Sigmoid colon (tissue), 4 donors: ENCODE results near the gene MUC5AC.

Experiments
- EP300 ChIP-seq, 4 donors: sonication (generic); formaldehyde crosslinking; IDR thresholded peaks; one replicate each; pipeline ENCODE4 v1.6.1; 2017; ENCODE audit warnings: antibody characterized with exemption in 4 of 4
- POLR2A ChIP-seq, 2 donors: fragments of 450-650 bp; IDR thresholded peaks; one replicate each; pipeline ENCODE4 v1.6.1; 2016; ENCODE audit warnings: antibody characterized with exemption in 2 of 2, mild to moderate bottlenecking in 2 of 2, moderate library complexity in 2 of 2
- POLR2AphosphoS5 ChIP-seq, 4 donors: sonication (generic); formaldehyde crosslinking; IDR thresholded peaks; one replicate each; pipeline ENCODE4 v1.6.1; 2017; ENCODE audit warnings: antibody characterized with exemption in 4 of 4
- TF ChIP-seq, protein P1 (sequence below), 4 experiments: fragments of 450-650 bp in 3 of 4; fragments of 200-600 bp in 1 of 4; IDR thresholded peaks; one replicate each; pipeline ENCODE4 v1.5.1; 2016 to 2019; ENCODE audit warnings: antibody characterized with exemption in 4 of 4, mild to moderate bottlenecking in 3 of 4, moderate library complexity in 2 of 4

DNA sequence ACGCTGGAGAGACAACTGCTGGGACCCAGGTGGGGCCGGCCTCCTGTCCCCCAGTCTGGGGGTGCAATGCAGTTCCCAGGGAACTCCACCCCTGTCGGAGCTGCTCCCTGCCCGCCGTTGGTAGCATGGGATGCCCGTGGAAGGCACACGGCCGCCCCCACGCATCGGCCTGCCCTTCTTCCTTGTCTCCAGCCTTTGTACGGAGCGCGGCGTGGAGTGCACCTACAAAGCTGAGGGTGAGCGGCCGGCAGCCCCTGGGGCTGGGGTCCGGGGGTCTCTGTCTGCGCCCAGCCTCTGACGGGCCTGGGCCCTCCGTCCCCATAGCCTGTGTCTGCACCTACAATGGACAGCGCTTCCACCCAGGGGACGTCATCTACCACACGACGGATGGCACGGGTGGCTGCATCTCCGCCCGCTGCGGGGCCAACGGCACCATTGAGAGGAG is 23.2 kb downstream of the MUC5AC start:
- TF ChIP-seq, protein P1, sequence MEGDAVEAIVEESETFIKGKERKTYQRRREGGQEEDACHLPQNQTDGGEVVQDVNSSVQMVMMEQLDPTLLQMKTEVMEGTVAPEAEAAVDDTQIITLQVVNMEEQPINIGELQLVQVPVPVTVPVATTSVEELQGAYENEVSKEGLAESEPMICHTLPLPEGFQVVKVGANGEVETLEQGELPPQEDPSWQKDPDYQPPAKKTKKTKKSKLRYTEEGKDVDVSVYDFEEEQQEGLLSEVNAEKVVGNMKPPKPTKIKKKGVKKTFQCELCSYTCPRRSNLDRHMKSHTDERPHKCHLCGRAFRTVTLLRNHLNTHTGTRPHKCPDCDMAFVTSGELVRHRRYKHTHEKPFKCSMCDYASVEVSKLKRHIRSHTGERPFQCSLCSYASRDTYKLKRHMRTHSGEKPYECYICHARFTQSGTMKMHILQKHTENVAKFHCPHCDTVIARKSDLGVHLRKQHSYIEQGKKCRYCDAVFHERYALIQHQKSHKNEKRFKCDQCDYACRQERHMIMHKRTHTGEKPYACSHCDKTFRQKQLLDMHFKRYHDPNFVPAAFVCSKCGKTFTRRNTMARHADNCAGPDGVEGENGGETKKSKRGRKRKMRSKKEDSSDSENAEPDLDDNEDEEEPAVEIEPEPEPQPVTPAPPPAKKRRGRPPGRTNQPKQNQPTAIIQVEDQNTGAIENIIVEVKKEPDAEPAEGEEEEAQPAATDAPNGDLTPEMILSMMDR (IDR thresholded peaks at IDR 0.05), result no peak
- no peak for TF ChIP-seq POLR2A (IDR thresholded peaks at IDR 0.05)
- TF ChIP-seq POLR2AphosphoS5 (IDR thresholded peaks at IDR 0.05), result no peak
- TF ChIP-seq EP300 (IDR thresholded peaks at IDR 0.05), result no peak
